Astrocyte (in vitro differentiated cells and primary cell): ENCODE measurements around the gene MYBBP1A. TPM values are rescaled to one million over a fixed set of nuclear protein-coding genes. Genes with fewer than 3 reads are reported as not detected.

Experiments
- DNase-seq: peaks from one replicate; pipeline ENCODE4 v3.0.0-alpha.2; 2010; ENCODE audit warnings: low read depth
- FAIRE-seq: peaks from 2 replicates; lab custom pipeline; 2011; peaks lifted over from hg19 to GRCh38; lab: Jason Lieb, UNC
- H2AFZ ChIP-seq: 2 replicates; pipeline ENCODE4 v1.6.0; 2012; ENCODE audit warnings: low read depth, low read length, inconsistent platforms
- H3K27ac ChIP-seq: 2 replicates; pipeline ENCODE4 v1.5.1; 2011; ENCODE audit warnings: low read depth, low read length, inconsistent platforms
- H3K27me3 ChIP-seq: 2 replicates; pipeline ENCODE4 v1.6.0; 2011; ENCODE audit warnings: low read length, inconsistent platforms; ENCODE audit not compliant: insufficient read depth
- H3K36me3 ChIP-seq: 2 replicates; pipeline ENCODE4 v1.5.1; 2011; ENCODE audit warnings: low read length, inconsistent platforms; ENCODE audit not compliant: insufficient read depth
- H3K4me1 ChIP-seq: 2 replicates; pipeline ENCODE4 v1.5.1; 2011; ENCODE audit warnings: low read length, inconsistent platforms; ENCODE audit not compliant: insufficient read depth
- H3K4me2 ChIP-seq: 2 replicates; pipeline ENCODE4 v1.6.0; 2012; ENCODE audit warnings: low read length, inconsistent platforms
- H3K4me3 ChIP-seq: 2 replicates; pipeline ENCODE4 v1.5.1; 2011; ENCODE audit warnings: low read depth, mild to moderate bottlenecking, low read length, inconsistent platforms; ENCODE audit not compliant: insufficient read depth
- H3K79me2 ChIP-seq: 2 replicates; pipeline ENCODE4 v1.6.0; 2012; ENCODE audit warnings: mild to moderate bottlenecking, low read length, inconsistent platforms; ENCODE audit not compliant: insufficient read depth
- H3K9ac ChIP-seq: 2 replicates; pipeline ENCODE4 v1.6.0; 2012; ENCODE audit warnings: mild to moderate bottlenecking, low read length, inconsistent platforms
- H3K9me3 ChIP-seq: 2 replicates; pipeline ENCODE4 v1.5.1; 2012; ENCODE audit warnings: low read depth, mild to moderate bottlenecking, low read length, inconsistent platforms; ENCODE audit not compliant: insufficient read depth
- H4K20me1 ChIP-seq: 2 replicates; pipeline ENCODE4 v1.6.0; 2012; ENCODE audit warnings: low read length, inconsistent platforms; ENCODE audit not compliant: insufficient read depth
- H3K27ac Mint-ChIP-seq: one replicate; pipeline ENCODE4 v1.8.0; 2021; ENCODE audit warnings: mild to moderate bottlenecking, mixed read lengths; ENCODE audit not compliant: unreplicated experiment
- H3K27me3 Mint-ChIP-seq: one replicate; pipeline ENCODE4 v1.8.0; 2021; ENCODE audit warnings: low read depth, mixed read lengths; ENCODE audit not compliant: unreplicated experiment
- H3K36me3 Mint-ChIP-seq: one replicate; pipeline ENCODE4 v1.8.0; 2021; ENCODE audit warnings: low read depth, mixed read lengths; ENCODE audit not compliant: unreplicated experiment
- H3K4me1 Mint-ChIP-seq: one replicate; pipeline ENCODE4 v1.8.0; 2021; ENCODE audit warnings: low read depth, mixed read lengths; ENCODE audit not compliant: unreplicated experiment
- H3K4me3 Mint-ChIP-seq: one replicate; pipeline ENCODE4 v1.8.0; 2021; ENCODE audit warnings: mild to moderate bottlenecking, moderate library complexity, mixed read lengths; ENCODE audit not compliant: unreplicated experiment
- H3K9me3 Mint-ChIP-seq: one replicate; pipeline ENCODE4 v1.8.0; 2021; ENCODE audit warnings: mild to moderate bottlenecking, mixed read lengths; ENCODE audit not compliant: unreplicated experiment
- CTCF ChIP-seq: IDR thresholded peaks from 2 replicates; pipeline ENCODE4 v1.5.1; 2011; ENCODE audit warnings: low read depth, mild to moderate bottlenecking, inconsistent platforms, low read length, moderate library complexity; ENCODE audit not compliant: insufficient read depth
- EZH2 ChIP-seq: IDR thresholded peaks from 2 replicates; pipeline ENCODE4 v1.6.1; 2012; ENCODE audit warnings: mild to moderate bottlenecking, low read length, inconsistent platforms; ENCODE audit not compliant: insufficient read depth
- total RNA-seq: library from RNA; stranded (reverse); gene quantifications from 2 replicates; pipeline ENCODE4 v1.2.1, GENCODE V29; 2021

Gene MYBBP1A
- total RNA-seq, 1 donor from 2014 or later: 71.1 TPM

DNA sequence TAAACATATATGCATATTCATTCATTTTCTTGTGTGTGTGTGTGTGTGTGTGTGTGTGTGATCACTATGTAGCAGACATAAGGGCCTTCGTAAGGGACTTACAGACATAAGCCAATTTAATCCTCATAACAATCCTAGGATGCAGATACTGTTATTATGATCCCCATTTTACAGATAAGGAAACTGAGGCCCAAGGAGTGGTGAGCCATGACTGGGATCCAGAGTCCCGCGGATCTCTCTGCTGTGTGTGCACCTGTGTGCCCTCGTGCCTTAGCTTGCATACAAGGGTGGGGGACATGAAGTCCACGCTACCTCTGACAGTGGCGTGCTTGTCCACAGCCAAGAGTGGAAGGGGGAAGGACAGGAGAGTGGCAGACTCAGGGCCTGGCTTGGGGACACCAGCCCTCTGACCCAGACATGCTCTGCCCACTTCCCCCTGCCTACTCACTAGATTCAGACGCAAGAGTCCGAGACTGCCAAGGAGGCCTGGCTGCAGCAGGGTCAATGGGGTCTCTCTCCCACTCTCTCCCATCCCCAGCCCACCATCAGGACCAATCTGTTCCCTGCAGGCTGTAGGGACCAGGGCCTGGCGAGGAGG, 19.4 kb upstream of the MYBBP1A start:
- no peak for FAIRE-seq
- TF ChIP-seq CTCF (no peak), EZH2 (no peak)
- no peak overlapping the region for H3K9ac ChIP-seq
- no peaks in the 10 kb centered on the region for H4K20me1 ChIP-seq
- H3K27me3 ChIP-seq: peaks cover 11% of the 10 kb centered on the region
- H3K4me1 Mint-ChIP-seq: peaks cover 7% of the 10 kb centered on the region
- no peak overlapping the region for H3K4me3 ChIP-seq
- H3K4me3 Mint-ChIP-seq: no peak overlapping the region
- no peaks in the 10 kb centered on the region for H3K9me3 ChIP-seq
- H3K36me3 ChIP-seq: no peaks in the 10 kb centered on the region
- H3K27me3 Mint-ChIP-seq: peaks cover 23% of the 10 kb centered on the region
- DNase-seq: no peak
- no peak overlapping the region for H3K27ac Mint-ChIP-seq
- H3K79me2 ChIP-seq: no peaks in the 10 kb centered on the region
- no peak overlapping the region for H3K4me2 ChIP-seq
- no peak overlapping the region for H2AFZ ChIP-seq
- no peaks in the 10 kb centered on the region for H3K9me3 Mint-ChIP-seq
- H3K4me1 ChIP-seq: no peaks in the 10 kb centered on the region
- no peaks in the 10 kb centered on the region for H3K36me3 Mint-ChIP-seq
- no peak overlapping the region for H3K27ac ChIP-seq

GRCh38 chr17:4573669-4574068, 18.5 kb upstream of the MYBBP1A start:
- no peaks in the 10 kb centered on the region for H3K4me1 ChIP-seq
- DNase-seq (no peak), FAIRE-seq (no peak)
- H3K4me1 Mint-ChIP-seq: peaks cover 7% of the 10 kb centered on the region
- H3K27ac ChIP-seq: no peak overlapping the region
- H3K9me3 Mint-ChIP-seq: no peaks in the 10 kb centered on the region
- TF ChIP-seq EZH2 (no peak), CTCF (no peak)
- no peaks in the 10 kb centered on the region for H3K79me2 ChIP-seq
- peaks cover 11% of the 10 kb centered on the region for H3K27me3 ChIP-seq
- H3K4me3 Mint-ChIP-seq: no peak overlapping the region
- H4K20me1 ChIP-seq: no peaks in the 10 kb centered on the region
- H3K27me3 Mint-ChIP-seq: peaks cover 25% of the 10 kb centered on the region
- H3K4me2 ChIP-seq: no peak overlapping the region
- no peaks in the 10 kb centered on the region for H3K36me3 Mint-ChIP-seq
- H3K9me3 ChIP-seq: no peaks in the 10 kb centered on the region
- no peak overlapping the region for H2AFZ ChIP-seq
- H3K27ac Mint-ChIP-seq: no peak overlapping the region
- no peak overlapping the region for H3K4me3 ChIP-seq
- H3K36me3 ChIP-seq: no peaks in the 10 kb centered on the region
- H3K9ac ChIP-seq: no peak overlapping the region

GRCh38 chr17:4573115-4573514, 17.9 kb upstream of the MYBBP1A start:
- Mint-ChIP-seq H3K27ac (no peak overlapping the region), H3K4me1 (peaks cover 7% of the 10 kb centered on the region), H3K4me3 (no peak overlapping the region), H3K27me3 (peaks cover 25% of the 10 kb centered on the region), H3K9me3 (no peaks in the 10 kb centered on the region), H3K36me3 (no peaks in the 10 kb centered on the region)
- Histone ChIP-seq H3K9ac (no peak overlapping the region), H2AFZ (no peak overlapping the region), H3K36me3 (no peaks in the 10 kb centered on the region), H3K4me3 (no peak overlapping the region), H3K9me3 (no peaks in the 10 kb centered on the region), H3K4me1 (no peaks in the 10 kb centered on the region), H3K27me3 (peaks cover 11% of the 10 kb centered on the region), H4K20me1 (no peaks in the 10 kb centered on the region), H3K27ac (no peak overlapping the region), H3K4me2 (no peak overlapping the region), H3K79me2 (no peaks in the 10 kb centered on the region)
- FAIRE-seq: no peak
- no peak for DNase-seq
- no peak for TF ChIP-seq CTCF
- no peak for TF ChIP-seq EZH2
